ENCODE data around the gene TBXAS1.

DNA sequence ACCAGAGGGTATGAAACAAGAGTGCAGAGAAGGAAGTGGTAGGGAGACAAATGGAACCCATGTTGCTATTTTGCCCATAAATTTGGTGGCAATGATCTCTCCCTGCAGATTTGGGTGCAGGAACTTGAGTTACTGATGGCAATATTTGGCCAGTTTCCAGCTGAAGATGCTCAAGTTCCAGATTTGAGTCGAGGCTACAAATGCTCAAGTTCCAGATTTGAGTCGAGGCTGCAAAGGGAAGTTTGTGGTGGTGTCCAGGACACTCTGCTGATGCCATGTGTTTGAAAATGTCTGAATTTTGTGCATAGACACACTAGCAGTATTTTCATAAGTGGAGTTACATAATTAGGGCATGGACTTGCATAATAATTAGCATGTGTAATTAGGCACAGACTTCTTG lies 40.8 kb downstream of the TBXAS1 start:
- no peak for TF ChIP-seq POLR2A (IDR thresholded peaks at IDR 0.05)
- TF ChIP-seq, protein P1, sequence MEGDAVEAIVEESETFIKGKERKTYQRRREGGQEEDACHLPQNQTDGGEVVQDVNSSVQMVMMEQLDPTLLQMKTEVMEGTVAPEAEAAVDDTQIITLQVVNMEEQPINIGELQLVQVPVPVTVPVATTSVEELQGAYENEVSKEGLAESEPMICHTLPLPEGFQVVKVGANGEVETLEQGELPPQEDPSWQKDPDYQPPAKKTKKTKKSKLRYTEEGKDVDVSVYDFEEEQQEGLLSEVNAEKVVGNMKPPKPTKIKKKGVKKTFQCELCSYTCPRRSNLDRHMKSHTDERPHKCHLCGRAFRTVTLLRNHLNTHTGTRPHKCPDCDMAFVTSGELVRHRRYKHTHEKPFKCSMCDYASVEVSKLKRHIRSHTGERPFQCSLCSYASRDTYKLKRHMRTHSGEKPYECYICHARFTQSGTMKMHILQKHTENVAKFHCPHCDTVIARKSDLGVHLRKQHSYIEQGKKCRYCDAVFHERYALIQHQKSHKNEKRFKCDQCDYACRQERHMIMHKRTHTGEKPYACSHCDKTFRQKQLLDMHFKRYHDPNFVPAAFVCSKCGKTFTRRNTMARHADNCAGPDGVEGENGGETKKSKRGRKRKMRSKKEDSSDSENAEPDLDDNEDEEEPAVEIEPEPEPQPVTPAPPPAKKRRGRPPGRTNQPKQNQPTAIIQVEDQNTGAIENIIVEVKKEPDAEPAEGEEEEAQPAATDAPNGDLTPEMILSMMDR (IDR thresholded peaks at IDR 0.05), result no peak
